HepG2 (cell line): ENCODE measurements around the gene NR1I2. TPM values are rescaled to one million over a fixed set of nuclear protein-coding genes. Genes with fewer than 3 reads are reported as not detected.

Experiments
- ATAC-seq: fragments of 200-7000 bp; cut with Tn5 transposase; 3 replicates; pipeline ENCODE4 v1.9.1; 2020; ENCODE audit warnings: mild to moderate bottlenecking, moderate library complexity
- BruUV-seq: library from RNA; stranded (reverse); fragments of 400-500 nt; replicated peaks from 2 replicates; lab custom pipeline; 2021; lab: Mats Ljungman, UMichigan
- CTCF ChIA-PET: fragments of 300-600 bp; formaldehyde crosslinking; extraction: SDS; loops from one replicate; lab custom pipeline; 2021; ENCODE audit warnings: low total read pairs, inconsistent platforms, low intra/inter-chr PET ratio; lab: Yijun Ruan, JAX
- POLR2A ChIA-PET: fragments of 350-600 bp; sonication (Branson Sonifier 250); formaldehyde crosslinking; loops from one replicate; lab custom pipeline; 2020; ENCODE audit warnings: antibody characterized with exemption, inconsistent platforms; lab: Yijun Ruan, JAX
- DNase-seq: peaks from one replicate; pipeline ENCODE4 v3.0.0-alpha.2; 2015; ENCODE audit warnings: low spot score
- FAIRE-seq: peaks from 3 replicates; lab custom pipeline; 2011; peaks lifted over from hg19 to GRCh38; lab: Jason Lieb, UNC
- H2AFZ ChIP-seq: one replicate; pipeline ENCODE4 v1.6.1; 2011; ENCODE audit warnings: low read length, inconsistent platforms
- H3K27ac ChIP-seq: fragments of 300-600 bp; 3 replicates; pipeline ENCODE4 v1.8.0; 2011; ENCODE audit warnings: mixed run types, mild to moderate bottlenecking, mixed read lengths, low read length, inconsistent platforms; ENCODE audit not compliant: insufficient read depth; ENCODE audit errors: extremely low read length
- H3K27me3 ChIP-seq, 2 experiments: fragments of 200-600 bp in 1 of 2; 2 replicates in 1 of 2; 3 replicates in 1 of 2; pipeline versions ENCODE4 v1.6.0 to v1.8.0; 2011; ENCODE audit warnings: low read length in 2 of 2, mild to moderate bottlenecking in 2 of 2, moderate library complexity in 2 of 2, inconsistent platforms in 1 of 2; ENCODE audit not compliant: insufficient read depth in 2 of 2, control insufficient read depth in 1 of 2
- H3K36me3 ChIP-seq, 2 experiments: fragments of 200-600 bp in 1 of 2; replicated peaks in 1 of 2; 2 replicates in 1 of 2; 3 replicates in 1 of 2; pipeline versions ENCODE4 v1.5.1 to v1.8.0; 2011; ENCODE audit warnings: low read length in 2 of 2, inconsistent platforms in 1 of 2; ENCODE audit not compliant: insufficient read depth in 2 of 2, control insufficient read depth in 1 of 2
- H3K4me1 ChIP-seq: 2 replicates; pipeline ENCODE4 v1.5.1; 2012; ENCODE audit warnings: low read length, inconsistent platforms; ENCODE audit not compliant: insufficient read depth
- H3K4me2 ChIP-seq: 2 replicates; pipeline ENCODE4 v1.6.0; 2011; ENCODE audit warnings: low read depth, low read length, inconsistent platforms
- H3K4me3 ChIP-seq, 3 experiments: fragments of 200-600 bp in 1 of 3; sonication (generic), shearing (Covaris generic) in 1 of 3; replicated peaks in 1 of 3; 2 replicates each; pipeline ENCODE4 v1.5.1; 2011 to 2016; ENCODE audit warnings: low read length in 3 of 3, inconsistent platforms in 2 of 3, low read depth in 2 of 3, mild to moderate bottlenecking in 2 of 3, control low read depth in 1 of 3, mixed read lengths in 1 of 3; ENCODE audit not compliant: insufficient read depth in 1 of 3
- H3K79me2 ChIP-seq: one replicate; pipeline ENCODE4 v1.6.1; 2011; ENCODE audit warnings: low read length, inconsistent platforms; ENCODE audit not compliant: insufficient read depth
- H3K9ac ChIP-seq: 2 replicates; pipeline ENCODE4 v1.6.0; 2011; ENCODE audit warnings: mild to moderate bottlenecking, low read depth, low read length, inconsistent platforms; ENCODE audit not compliant: insufficient read depth
- H3K9me3 ChIP-seq: 2 replicates; pipeline ENCODE4 v1.5.1; 2012; ENCODE audit warnings: mild to moderate bottlenecking, low read length
- H4K20me1 ChIP-seq: 2 replicates; pipeline ENCODE4 v1.6.0; 2011; ENCODE audit warnings: inconsistent platforms, mild to moderate bottlenecking, low read length, moderate library complexity; ENCODE audit not compliant: insufficient read depth
- CHCHD3 ChIP-seq: sonication (generic); formaldehyde crosslinking; IDR thresholded peaks from 2 replicates; pipeline ENCODE4 v1.8.0; 2022; ENCODE audit warnings: mild to moderate bottlenecking, missing genetic modification reagents, moderate library complexity
- CREB3 ChIP-seq: sonication (generic); formaldehyde crosslinking; IDR thresholded peaks from 2 replicates; pipeline ENCODE4 v1.5.0; 2020; ENCODE audit warnings: missing genetic modification reagents
- CREM ChIP-seq, 2 experiments: sonication (generic) in 1 of 2; formaldehyde crosslinking in 1 of 2; IDR thresholded peaks; 2 replicates each; pipeline versions ENCODE4 v1.4.0 to v1.6.1; 2016 to 2020; ENCODE audit warnings: antibody characterized with exemption in 1 of 2, mild to moderate bottlenecking in 1 of 2, missing genetic modification reagents in 1 of 2
- ESRRA ChIP-seq: sonication (generic); formaldehyde crosslinking; IDR thresholded peaks from 2 replicates; pipeline ENCODE4 v1.5.1; 2020; ENCODE audit warnings: mild to moderate bottlenecking, low read depth, missing genetic modification reagents
- GLI4 ChIP-seq: sonication (generic); formaldehyde crosslinking; IDR thresholded peaks from 2 replicates; pipeline ENCODE4 v1.5.1; 2020; ENCODE audit warnings: missing genetic modification reagents, mild to moderate bottlenecking, moderate library complexity, borderline replicate concordance
- HIVEP1 ChIP-seq: sonication (generic); formaldehyde crosslinking; IDR thresholded peaks from 2 replicates; pipeline ENCODE4 v1.4.0; 2020; ENCODE audit warnings: mild to moderate bottlenecking, missing genetic modification reagents
- JDP2 ChIP-seq: sonication (generic); formaldehyde crosslinking; IDR thresholded peaks from 2 replicates; pipeline ENCODE4 v1.8.1; 2022; ENCODE audit warnings: missing genetic modification reagents, borderline replicate concordance
- NFAT5 ChIP-seq: sonication (generic); formaldehyde crosslinking; IDR thresholded peaks from 2 replicates; pipeline ENCODE4 v1.4.0; 2020; ENCODE audit warnings: missing genetic modification reagents
- PITX1 ChIP-seq: sonication (generic); formaldehyde crosslinking; IDR thresholded peaks from 2 replicates; pipeline ENCODE4 v1.5.1; 2020; ENCODE audit warnings: mild to moderate bottlenecking, missing genetic modification reagents
- RFXAP ChIP-seq: sonication (generic); formaldehyde crosslinking; IDR thresholded peaks from 2 replicates; pipeline ENCODE4 v1.4.0; 2020; ENCODE audit warnings: missing genetic modification reagents, borderline replicate concordance
- SIN3A ChIP-seq: IDR thresholded peaks from 2 replicates; pipeline ENCODE4 v1.6.1; 2011; ENCODE audit warnings: low read depth, mild to moderate bottlenecking, control low read depth, low read length, borderline replicate concordance
- ZNF33A ChIP-seq: sonication (generic); formaldehyde crosslinking; IDR thresholded peaks from 2 replicates; pipeline ENCODE4 v1.5.1; 2020; ENCODE audit warnings: missing genetic modification reagents, mild to moderate bottlenecking, moderate library complexity, borderline replicate concordance
- ZNF597 ChIP-seq: sonication (generic); formaldehyde crosslinking; IDR thresholded peaks from 2 replicates; pipeline ENCODE4 v1.5.0; 2020; ENCODE audit warnings: missing genetic modification reagents
- ZNF75D ChIP-seq: sonication (generic); formaldehyde crosslinking; IDR thresholded peaks from 2 replicates; pipeline ENCODE4 v1.8.1; 2023; ENCODE audit warnings: missing genetic modification reagents, mild to moderate bottlenecking, borderline replicate concordance
- ZNF776 ChIP-seq: sonication (generic); formaldehyde crosslinking; IDR thresholded peaks from 2 replicates; pipeline ENCODE4 v1.4.0; 2020; ENCODE audit warnings: mild to moderate bottlenecking, missing genetic modification reagents
- ZZZ3 ChIP-seq: sonication (generic); formaldehyde crosslinking; IDR thresholded peaks from 2 replicates; pipeline ENCODE4 v1.4.0; 2020; ENCODE audit warnings: missing genetic modification reagents, mild to moderate bottlenecking, borderline replicate concordance
- WGBS: methylation state at CpG from one replicate; pipeline ENCODE4 v1.1.6; 2017; ENCODE audit warnings: low lambda C conversion rate; 5-methylcytosine and 5-hydroxymethylcytosine counted together
- in situ Hi-C: cut with HindIII; loops from 2 replicates; pipeline ENCODE4 v1.10.0; 2017; ENCODE audit warnings: low pct_unique_long_range_greater_than_20kb; ENCODE audit not compliant: extremely low pct_ligation_motif_present
- intact Hi-C: fragments of 100-400 bp; cut with micrococcal nuclease; formaldehyde crosslinking; loops from one replicate; pipeline ENCODE4 v1.10.0; 2022; ENCODE audit not compliant: unreplicated experiment
- polyA plus RNA-seq, 8 experiments: library from polyadenylated mRNA; depleted of rRNA in 3 of 8; stranded (reverse) in 7 of 8; unstranded in 1 of 8; fragments of >200 nt; fragmentation: Illumina TruSeq in 4 of 8; extraction: Trizol in 4 of 8; gene quantifications; 2 replicates each; pipeline versions ENCODE4 v1.2.1 to v1.2.3, GENCODE V29; 2011 to 2016; ENCODE audit warnings: low read depth in 4 of 8, missing spikeins in 1 of 8, mixed read lengths in 1 of 8; ENCODE audit not compliant: insufficient read depth in 1 of 8
- total RNA-seq, 5 experiments: library from RNA; depleted of rRNA; stranded (reverse); fragments of >200 nt; fragmentation: Illumina TruSeq; extraction: Trizol; gene quantifications; 2 replicates each; pipeline ENCODE4 v1.2.3, GENCODE V29; 2016; ENCODE audit warnings: low read depth in 1 of 5

NR1I2 gene
- total and polyA plus RNA-seq, 2 of the 13 experiments (the other 11 are each of a cell fraction or from before 2014, with no cell fraction given) = 8.8 to 13.4 TPM

GRCh38 chr3:119831941-119832371, 50.1 kb downstream of the NR1I2 start:
- WGBS = 71% methylated on average over 1 of the region's 1 CpG
- H3K27me3 ChIP-seq = no peaks in the 10 kb centered on the region
- TF ChIP-seq CREM (IDR thresholded peaks at IDR 0.05) (no peak), CREM (CRISPR knock-in tag; IDR thresholded peaks at IDR 0.05) (no peak), NFAT5 (CRISPR knock-in tag) (no peak), ZNF776 (no peak), CHCHD3 (CRISPR knock-in tag) (no peak), JDP2 (CRISPR knock-in tag) (no peak), SIN3A (no peak), ZZZ3 (CRISPR knock-in tag) (no peak), ZNF75D (CRISPR knock-in tag) (no peak), CREB3 (CRISPR knock-in tag) (no peak), ZNF33A (CRISPR knock-in tag) (no peak), ESRRA (CRISPR knock-in tag) (no peak), HIVEP1 (CRISPR knock-in tag) (no peak), GLI4 (no peak), RFXAP (no peak), ZNF597 (CRISPR knock-in tag) (no peak), PITX1 (CRISPR knock-in tag) (no peak)
- no peak overlapping the region for H2AFZ ChIP-seq
- intact Hi-C loops = no loop called here
- H3K79me2 ChIP-seq = no peaks in the 10 kb centered on the region
- H4K20me1 ChIP-seq = no peaks in the 10 kb centered on the region
- no peak overlapping the region for H3K4me3 ChIP-seq
- DNase-seq = no peak
- H3K9ac ChIP-seq = no peak overlapping the region
- no peak overlapping the region for H3K27ac ChIP-seq
- ChIA-PET CTCF (no interaction called here), POLR2A (interaction anchor here (0.9 kb wide), 1 partner anchor 517 kb away, joined by 3 read pairs; the partner anchor contains the start of gene LRRC58)
- no peaks in the 10 kb centered on the region for H3K9me3 ChIP-seq
- H3K36me3 ChIP-seq = no peaks in the 10 kb centered on the region
- H3K4me1 ChIP-seq = peaks cover 5% of the 10 kb centered on the region
- no TSS peak for BruUV-seq
- no peak overlapping the region for H3K4me2 ChIP-seq
- no peak for ATAC-seq
- FAIRE-seq = no peak
- in situ Hi-C loops = no loop called here
